Brain pericyte (primary cell): Measurements from ENCODE around the gene CAPN10.

Experiments used
- DNase-seq: peaks from one replicate; pipeline ENCODE4 v3.0.0-alpha.2; 2012; ENCODE audit warnings: low read depth, low spot score

Gene CAPN10

GRCh38 chr2:240589375-240589774 lies 2.8 kb downstream of the CAPN10 start:
- no peak for DNase-seq

- DNase-seq = no peak
Observed at GRCh38 chr2:240589850-240590525, 3.5 kb downstream of the CAPN10 start.

- no peak for DNase-seq
Observed at GRCh38 chr2:240590681-240591111, 4.2 kb downstream of the CAPN10 start.

- no peak for DNase-seq
Observed at GRCh38 chr2:240591226-240591625, 4.7 kb downstream of the CAPN10 start.

GRCh38 chr2:240591784-240592183 lies 5.2 kb downstream of the CAPN10 start:
- DNase-seq = no peak

- DNase-seq = no peak
Observed at GRCh38 chr2:240593026-240593702, 6.6 kb downstream of the CAPN10 start.

GRCh38 chr2:240593703-240594451 lies 7.3 kb downstream of the CAPN10 start:
- no peak for DNase-seq

GRCh38 chr2:240594511-240595380 lies 8.2 kb downstream of the CAPN10 start:
- DNase-seq = no peak

- DNase-seq = no peak
Observed at GRCh38 chr2:240595381-240596079, 9.0 kb downstream of the CAPN10 start.

GRCh38 chr2:240596080-240596460 lies 9.5 kb downstream of the CAPN10 start:
- no peak for DNase-seq

- DNase-seq = no peak
Observed at GRCh38 chr2:240596491-240596931, 10.0 kb downstream of the CAPN10 start.

GRCh38 chr2:240597054-240597418 lies 10.5 kb downstream of the CAPN10 start:
- DNase-seq = no peak

GRCh38 chr2:240597419-240598181 lies 11.1 kb downstream of the CAPN10 start:
- DNase-seq = no peak

- DNase-seq = no peak
Observed at GRCh38 chr2:240598311-240598911, 11.9 kb downstream of the CAPN10 start.

- DNase-seq = no peak
Observed at GRCh38 chr2:240599141-240599583, 12.6 kb downstream of the CAPN10 start.

- DNase-seq = no peak
Observed at GRCh38 chr2:240600451-240600961, 14.0 kb downstream of the CAPN10 start.

- DNase-seq = no peak
Observed at GRCh38 chr2:240601061-240601830, 14.7 kb downstream of the CAPN10 start.

- no peak for DNase-seq
Observed at GRCh38 chr2:240601831-240602160, 15.3 kb downstream of the CAPN10 start.
